HEK293 (cell line): Measurements from ENCODE around the gene FRMD4B.

ENCODE experiments used
- BCL11A ChIP-seq: fragments of 450-650 bp; formaldehyde crosslinking; IDR thresholded peaks from 2 replicates; pipeline ENCODE4 v1.5.1; 2016; ENCODE audit warnings: low read depth, missing biosample characterization, missing genetic modification characterization
- CTCF ChIP-seq: fragments of 450-650 bp; formaldehyde crosslinking; IDR thresholded peaks from 2 replicates; pipeline ENCODE4 v1.5.1; 2016; ENCODE audit warnings: missing biosample characterization, missing genetic modification characterization
- EGR2 ChIP-seq: fragments of 450-650 bp; formaldehyde crosslinking; IDR thresholded peaks from 2 replicates; pipeline ENCODE4 v1.5.1; 2016; ENCODE audit warnings: low read depth, missing biosample characterization, missing genetic modification characterization
- PBX3 ChIP-seq: sonication (generic); formaldehyde crosslinking; IDR thresholded peaks from 2 replicates; pipeline ENCODE4 v1.8.1; 2022; ENCODE audit warnings: mild to moderate bottlenecking, moderate library complexity, missing genetic modification reagents
- ZNF133 ChIP-seq: fragments of 450-650 bp; formaldehyde crosslinking; IDR thresholded peaks from 2 replicates; pipeline ENCODE4 v1.5.1; 2016; ENCODE audit warnings: missing biosample characterization, missing genetic modification characterization
- ZNF292 ChIP-seq: fragments of 450-650 bp; formaldehyde crosslinking; IDR thresholded peaks from 2 replicates; pipeline ENCODE4 v1.5.1; 2016; ENCODE audit warnings: low read depth, missing biosample characterization, missing genetic modification characterization, borderline replicate concordance
- ZNF302 ChIP-seq: fragments of 450-650 bp; formaldehyde crosslinking; IDR thresholded peaks from 2 replicates; pipeline ENCODE4 v1.5.1; 2016; ENCODE audit warnings: missing biosample characterization, missing genetic modification characterization, low read depth
- ZNF362 ChIP-seq: fragments of 450-650 bp; formaldehyde crosslinking; IDR thresholded peaks from 2 replicates; pipeline ENCODE4 v1.5.1; 2016; ENCODE audit warnings: missing biosample characterization, missing genetic modification characterization
- ZNF404 ChIP-seq: fragments of 450-650 bp; formaldehyde crosslinking; IDR thresholded peaks from 2 replicates; pipeline ENCODE4 v1.5.1; 2017; ENCODE audit warnings: missing biosample characterization, missing genetic modification characterization
- ZSCAN5A ChIP-seq: fragments of 450-650 bp; formaldehyde crosslinking; IDR thresholded peaks from 2 replicates; pipeline ENCODE4 v1.5.1; 2016; ENCODE audit warnings: missing biosample characterization, missing genetic modification characterization

GRCh38 chr3:69290430-69290829 lies 95.5 kb downstream of the FRMD4B start:
- no peak for TF ChIP-seq CTCF (tag by site-specific recombination)
- no peak for TF ChIP-seq BCL11A (tag by site-specific recombination)
- no peak for TF ChIP-seq ZNF404 (tag by site-specific recombination)
- no peak for TF ChIP-seq ZNF133 (tag by site-specific recombination)
- no peak for TF ChIP-seq ZSCAN5A
- no peak for TF ChIP-seq EGR2 (tag by site-specific recombination)
- TF ChIP-seq PBX3 (CRISPR knock-in tag), result no peak
- no peak for TF ChIP-seq ZNF362 (tag by site-specific recombination)
- no peak for TF ChIP-seq ZNF302 (tag by site-specific recombination)
- no peak for TF ChIP-seq ZNF292 (tag by site-specific recombination)
